ENCODE results near the gene ZNF701. TPM values are rescaled to one million over a fixed set of nuclear protein-coding genes. Genes with fewer than 3 reads are reported as not detected.

ZNF701 gene
- total and polyA plus RNA-seq, 2 experiments from 2014 or later = 8.5 to 24.7 TPM

DNA sequence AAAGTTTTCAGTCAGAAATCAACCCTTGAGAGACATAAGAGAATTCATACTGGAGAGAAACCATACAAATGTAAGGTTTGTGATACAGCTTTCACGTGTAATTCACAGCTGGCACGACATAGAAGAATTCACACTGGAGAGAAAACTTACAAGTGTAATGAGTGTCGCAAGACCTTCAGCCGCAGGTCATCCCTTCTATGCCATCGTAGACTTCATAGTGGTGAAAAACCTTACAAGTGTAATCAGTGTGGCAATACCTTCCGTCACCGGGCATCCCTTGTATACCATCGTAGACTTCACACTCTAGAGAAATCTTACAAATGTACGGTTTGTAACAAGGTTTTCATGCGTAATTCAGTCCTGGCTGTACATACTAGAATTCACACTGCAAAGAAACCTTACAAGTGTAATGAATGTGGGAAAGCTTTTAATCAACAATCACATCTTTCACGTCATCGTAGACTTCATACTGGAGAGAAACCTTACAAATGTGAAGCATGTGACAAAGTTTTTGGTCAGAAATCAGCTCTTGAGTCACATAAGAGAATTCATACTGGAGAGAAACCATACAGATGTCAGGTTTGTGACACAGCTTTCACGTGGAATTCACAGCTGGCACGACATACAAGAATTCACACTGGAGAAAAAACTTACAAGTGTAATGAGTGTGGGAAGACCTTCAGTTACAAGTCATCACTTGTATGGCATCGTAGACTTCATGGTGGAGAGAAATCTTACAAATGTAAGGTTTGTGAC, 15.7 kb upstream of the ZNF701 start:
- peaks cover 10% of the 10 kb centered on the region for H3K4me1 ChIP-seq (ENCODE audit: insufficient read depth)
- TF ChIP-seq, protein P1, sequence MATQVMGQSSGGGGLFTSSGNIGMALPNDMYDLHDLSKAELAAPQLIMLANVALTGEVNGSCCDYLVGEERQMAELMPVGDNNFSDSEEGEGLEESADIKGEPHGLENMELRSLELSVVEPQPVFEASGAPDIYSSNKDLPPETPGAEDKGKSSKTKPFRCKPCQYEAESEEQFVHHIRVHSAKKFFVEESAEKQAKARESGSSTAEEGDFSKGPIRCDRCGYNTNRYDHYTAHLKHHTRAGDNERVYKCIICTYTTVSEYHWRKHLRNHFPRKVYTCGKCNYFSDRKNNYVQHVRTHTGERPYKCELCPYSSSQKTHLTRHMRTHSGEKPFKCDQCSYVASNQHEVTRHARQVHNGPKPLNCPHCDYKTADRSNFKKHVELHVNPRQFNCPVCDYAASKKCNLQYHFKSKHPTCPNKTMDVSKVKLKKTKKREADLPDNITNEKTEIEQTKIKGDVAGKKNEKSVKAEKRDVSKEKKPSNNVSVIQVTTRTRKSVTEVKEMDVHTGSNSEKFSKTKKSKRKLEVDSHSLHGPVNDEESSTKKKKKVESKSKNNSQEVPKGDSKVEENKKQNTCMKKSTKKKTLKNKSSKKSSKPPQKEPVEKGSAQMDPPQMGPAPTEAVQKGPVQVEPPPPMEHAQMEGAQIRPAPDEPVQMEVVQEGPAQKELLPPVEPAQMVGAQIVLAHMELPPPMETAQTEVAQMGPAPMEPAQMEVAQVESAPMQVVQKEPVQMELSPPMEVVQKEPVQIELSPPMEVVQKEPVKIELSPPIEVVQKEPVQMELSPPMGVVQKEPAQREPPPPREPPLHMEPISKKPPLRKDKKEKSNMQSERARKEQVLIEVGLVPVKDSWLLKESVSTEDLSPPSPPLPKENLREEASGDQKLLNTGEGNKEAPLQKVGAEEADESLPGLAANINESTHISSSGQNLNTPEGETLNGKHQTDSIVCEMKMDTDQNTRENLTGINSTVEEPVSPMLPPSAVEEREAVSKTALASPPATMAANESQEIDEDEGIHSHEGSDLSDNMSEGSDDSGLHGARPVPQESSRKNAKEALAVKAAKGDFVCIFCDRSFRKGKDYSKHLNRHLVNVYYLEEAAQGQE (IDR thresholded peaks at IDR 0.05; ENCODE audit: unreplicated experiment) = no peak
- no peak for TF ChIP-seq EZH2phosphoT487 (IDR thresholded peaks at IDR 0.05; ENCODE audit: unreplicated experiment)
- TF ChIP-seq, protein P2, sequence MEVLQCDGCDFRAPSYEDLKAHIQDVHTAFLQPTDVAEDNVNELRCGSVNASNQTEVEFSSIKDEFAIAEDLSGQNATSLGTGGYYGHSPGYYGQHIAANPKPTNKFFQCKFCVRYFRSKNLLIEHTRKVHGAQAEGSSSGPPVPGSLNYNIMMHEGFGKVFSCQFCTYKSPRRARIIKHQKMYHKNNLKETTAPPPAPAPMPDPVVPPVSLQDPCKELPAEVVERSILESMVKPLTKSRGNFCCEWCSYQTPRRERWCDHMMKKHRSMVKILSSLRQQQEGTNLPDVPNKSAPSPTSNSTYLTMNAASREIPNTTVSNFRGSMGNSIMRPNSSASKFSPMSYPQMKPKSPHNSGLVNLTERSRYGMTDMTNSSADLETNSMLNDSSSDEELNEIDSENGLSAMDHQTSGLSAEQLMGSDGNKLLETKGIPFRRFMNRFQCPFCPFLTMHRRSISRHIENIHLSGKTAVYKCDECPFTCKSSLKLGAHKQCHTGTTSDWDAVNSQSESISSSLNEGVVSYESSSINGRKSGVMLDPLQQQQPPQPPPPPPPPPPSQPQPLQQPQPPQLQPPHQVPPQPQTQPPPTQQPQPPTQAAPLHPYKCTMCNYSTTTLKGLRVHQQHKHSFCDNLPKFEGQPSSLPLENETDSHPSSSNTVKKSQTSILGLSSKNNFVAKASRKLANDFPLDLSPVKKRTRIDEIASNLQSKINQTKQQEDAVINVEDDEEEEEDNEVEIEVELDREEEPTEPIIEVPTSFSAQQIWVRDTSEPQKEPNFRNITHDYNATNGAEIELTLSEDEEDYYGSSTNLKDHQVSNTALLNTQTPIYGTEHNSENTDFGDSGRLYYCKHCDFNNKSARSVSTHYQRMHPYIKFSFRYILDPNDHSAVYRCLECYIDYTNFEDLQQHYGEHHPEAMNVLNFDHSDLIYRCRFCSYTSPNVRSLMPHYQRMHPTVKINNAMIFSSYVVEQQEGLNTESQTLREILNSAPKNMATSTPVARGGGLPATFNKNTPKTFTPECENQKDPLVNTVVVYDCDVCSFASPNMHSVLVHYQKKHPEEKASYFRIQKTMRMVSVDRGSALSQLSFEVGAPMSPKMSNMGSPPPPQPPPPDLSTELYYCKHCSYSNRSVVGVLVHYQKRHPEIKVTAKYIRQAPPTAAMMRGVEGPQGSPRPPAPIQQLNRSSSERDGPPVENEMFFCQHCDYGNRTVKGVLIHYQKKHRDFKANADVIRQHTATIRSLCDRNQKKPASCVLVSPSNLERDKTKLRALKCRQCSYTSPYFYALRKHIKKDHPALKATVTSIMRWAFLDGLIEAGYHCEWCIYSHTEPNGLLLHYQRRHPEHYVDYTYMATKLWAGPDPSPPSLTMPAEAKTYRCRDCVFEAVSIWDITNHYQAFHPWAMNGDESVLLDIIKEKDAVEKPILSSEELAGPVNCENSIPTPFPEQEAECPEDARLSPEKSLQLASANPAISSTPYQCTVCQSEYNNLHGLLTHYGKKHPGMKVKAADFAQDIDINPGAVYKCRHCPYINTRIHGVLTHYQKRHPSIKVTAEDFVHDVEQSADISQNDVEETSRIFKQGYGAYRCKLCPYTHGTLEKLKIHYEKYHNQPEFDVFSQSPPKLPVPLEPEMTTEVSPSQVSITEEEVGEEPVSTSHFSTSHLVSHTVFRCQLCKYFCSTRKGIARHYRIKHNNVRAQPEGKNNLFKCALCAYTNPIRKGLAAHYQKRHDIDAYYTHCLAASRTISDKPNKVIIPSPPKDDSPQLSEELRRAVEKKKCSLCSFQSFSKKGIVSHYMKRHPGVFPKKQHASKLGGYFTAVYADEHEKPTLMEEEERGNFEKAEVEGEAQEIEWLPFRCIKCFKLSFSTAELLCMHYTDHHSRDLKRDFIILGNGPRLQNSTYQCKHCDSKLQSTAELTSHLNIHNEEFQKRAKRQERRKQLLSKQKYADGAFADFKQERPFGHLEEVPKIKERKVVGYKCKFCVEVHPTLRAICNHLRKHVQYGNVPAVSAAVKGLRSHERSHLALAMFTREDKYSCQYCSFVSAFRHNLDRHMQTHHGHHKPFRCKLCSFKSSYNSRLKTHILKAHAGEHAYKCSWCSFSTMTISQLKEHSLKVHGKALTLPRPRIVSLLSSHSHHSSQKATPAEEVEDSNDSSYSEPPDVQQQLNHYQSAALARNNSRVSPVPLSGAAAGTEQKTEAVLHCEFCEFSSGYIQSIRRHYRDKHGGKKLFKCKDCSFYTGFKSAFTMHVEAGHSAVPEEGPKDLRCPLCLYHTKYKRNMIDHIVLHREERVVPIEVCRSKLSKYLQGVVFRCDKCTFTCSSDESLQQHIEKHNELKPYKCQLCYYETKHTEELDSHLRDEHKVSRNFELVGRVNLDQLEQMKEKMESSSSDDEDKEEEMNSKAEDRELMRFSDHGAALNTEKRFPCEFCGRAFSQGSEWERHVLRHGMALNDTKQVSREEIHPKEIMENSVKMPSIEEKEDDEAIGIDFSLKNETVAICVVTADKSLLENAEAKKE (CRISPR knock-in tag; IDR thresholded peaks at IDR 0.05) = no peak
- TF ChIP-seq CREB1 (CRISPR knock-in tag; IDR thresholded peaks at IDR 0.05; ENCODE audit: low read depth) = no peak
- no peak for TF ChIP-seq EZH2 (IDR thresholded peaks at IDR 0.05; ENCODE audit: low read depth, unreplicated experiment)
- no peak for TF ChIP-seq ZNF331 (CRISPR knock-in tag; IDR thresholded peaks at IDR 0.05; ENCODE audit: low read depth)
- no peak for TF ChIP-seq JUNB (IDR thresholded peaks at IDR 0.05; ENCODE audit: unreplicated experiment)
- TF ChIP-seq, protein P3, sequence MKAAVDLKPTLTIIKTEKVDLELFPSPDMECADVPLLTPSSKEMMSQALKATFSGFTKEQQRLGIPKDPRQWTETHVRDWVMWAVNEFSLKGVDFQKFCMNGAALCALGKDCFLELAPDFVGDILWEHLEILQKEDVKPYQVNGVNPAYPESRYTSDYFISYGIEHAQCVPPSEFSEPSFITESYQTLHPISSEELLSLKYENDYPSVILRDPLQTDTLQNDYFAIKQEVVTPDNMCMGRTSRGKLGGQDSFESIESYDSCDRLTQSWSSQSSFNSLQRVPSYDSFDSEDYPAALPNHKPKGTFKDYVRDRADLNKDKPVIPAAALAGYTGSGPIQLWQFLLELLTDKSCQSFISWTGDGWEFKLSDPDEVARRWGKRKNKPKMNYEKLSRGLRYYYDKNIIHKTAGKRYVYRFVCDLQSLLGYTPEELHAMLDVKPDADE (IDR thresholded peaks at IDR 0.05) = no peak
- TF ChIP-seq NANOG (IDR thresholded peaks at IDR 0.05; ENCODE audit: borderline replicate concordance) = no peak
- no peak for TF ChIP-seq STAT1 (IDR thresholded peaks at IDR 0.05; ENCODE audit: unreplicated experiment)
- TF ChIP-seq, protein P4, sequence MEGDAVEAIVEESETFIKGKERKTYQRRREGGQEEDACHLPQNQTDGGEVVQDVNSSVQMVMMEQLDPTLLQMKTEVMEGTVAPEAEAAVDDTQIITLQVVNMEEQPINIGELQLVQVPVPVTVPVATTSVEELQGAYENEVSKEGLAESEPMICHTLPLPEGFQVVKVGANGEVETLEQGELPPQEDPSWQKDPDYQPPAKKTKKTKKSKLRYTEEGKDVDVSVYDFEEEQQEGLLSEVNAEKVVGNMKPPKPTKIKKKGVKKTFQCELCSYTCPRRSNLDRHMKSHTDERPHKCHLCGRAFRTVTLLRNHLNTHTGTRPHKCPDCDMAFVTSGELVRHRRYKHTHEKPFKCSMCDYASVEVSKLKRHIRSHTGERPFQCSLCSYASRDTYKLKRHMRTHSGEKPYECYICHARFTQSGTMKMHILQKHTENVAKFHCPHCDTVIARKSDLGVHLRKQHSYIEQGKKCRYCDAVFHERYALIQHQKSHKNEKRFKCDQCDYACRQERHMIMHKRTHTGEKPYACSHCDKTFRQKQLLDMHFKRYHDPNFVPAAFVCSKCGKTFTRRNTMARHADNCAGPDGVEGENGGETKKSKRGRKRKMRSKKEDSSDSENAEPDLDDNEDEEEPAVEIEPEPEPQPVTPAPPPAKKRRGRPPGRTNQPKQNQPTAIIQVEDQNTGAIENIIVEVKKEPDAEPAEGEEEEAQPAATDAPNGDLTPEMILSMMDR (conservative IDR thresholded peaks at IDR 0.05; ENCODE audit: low read depth in 2 of 2) = no peak
- no peak for TF ChIP-seq POLR2AphosphoS5 (IDR thresholded peaks at IDR 0.05; ENCODE audit: low read depth)
- TF ChIP-seq ZNF114 (CRISPR knock-in tag; IDR thresholded peaks at IDR 0.05) = no peak
- H3K27me3 ChIP-seq (ENCODE audit: insufficient read depth) = no peaks in the 10 kb centered on the region
- Mint-ChIP-seq H3K4me1 (peaks cover 10% of the 10 kb centered on the region), H3K27ac (no peak overlapping the region), H3K27me3 (ENCODE audit: insufficient read depth, low read depth, poor library complexity) (no peaks in the 10 kb centered on the region), H3K36me3 (ENCODE audit: low read depth) (peaks cover 86% of the 10 kb centered on the region), H3K9me3 (peaks cover 70% of the 10 kb centered on the region), H3K4me3 (no peak overlapping the region)
- H3K27ac ChIP-seq (ENCODE audit: low read depth) = no peak overlapping the region
- no peaks in the 10 kb centered on the region; the same call in 1 of the 2 replicates for H4K20me1 ChIP-seq (replicated peaks; ENCODE audit: insufficient read depth)
- no peak overlapping the region for H3K4me3 ChIP-seq
- peaks cover 6% of the 10 kb centered on the region; the same call in 1 of the 2 replicates for H3F3A ChIP-seq (replicated peaks; ENCODE audit: low read depth)
- ATAC-seq = no peak
- DNase-seq (ENCODE audit: low spot score) = no peak
- peaks cover 31% of the 10 kb centered on the region for H3K36me3 ChIP-seq (ENCODE audit: insufficient read depth)
- H3K9me2 ChIP-seq (ENCODE audit: insufficient read depth) = no peaks in the 10 kb centered on the region
- no peak overlapping the region for H3K4me2 ChIP-seq
- H2AFZ ChIP-seq = no peak overlapping the region
- H3K79me2 ChIP-seq (replicated peaks; ENCODE audit: insufficient read depth) = 0 out of 2 replicates have a peak, but pooled peaks cover 3% of the 10 kb centered on the region

Measured in GM23338 (cell line).